Fibroblast of lung (primary cell): Measurements from ENCODE around the gene ABCF2. TPM values are rescaled to one million over a fixed set of nuclear protein-coding genes. Genes with fewer than 3 reads are reported as not detected.

Experiments
- DNase-seq, 2 donors: peaks; one replicate each; pipeline versions ENCODE4 v3.0.0 to v3.0.0-alpha.2; 2010; ENCODE audit warnings: low read depth in 2 of 2
- H2AFZ ChIP-seq: 2 replicates; pipeline ENCODE4 v1.5.1; 2012; ENCODE audit warnings: low read length, control low read depth, inconsistent platforms
- H3K27ac ChIP-seq: 2 replicates; pipeline ENCODE4 v1.5.1; 2011; ENCODE audit warnings: low read length, control low read depth; ENCODE audit not compliant: insufficient read depth
- H3K27me3 ChIP-seq: 2 replicates; pipeline ENCODE4 v1.5.1; 2011; ENCODE audit warnings: mild to moderate bottlenecking, low read length; ENCODE audit not compliant: control insufficient read depth, insufficient read depth
- H3K36me3 ChIP-seq: 2 replicates; pipeline ENCODE4 v1.5.1; 2011; ENCODE audit warnings: low read length; ENCODE audit not compliant: control insufficient read depth, insufficient read depth
- H3K4me1 ChIP-seq: 2 replicates; pipeline ENCODE4 v1.5.1; 2011; ENCODE audit warnings: low read length; ENCODE audit not compliant: control insufficient read depth, insufficient read depth; ENCODE audit errors: extremely low read depth
- H3K4me2 ChIP-seq: 2 replicates; pipeline ENCODE4 v1.5.1; 2011; ENCODE audit warnings: low read length, control low read depth; ENCODE audit not compliant: insufficient read depth; ENCODE audit errors: extremely low read depth
- H3K4me3 ChIP-seq, 4 experiments: fragments of 200-600 bp in 1 of 4; sonication (generic) in 1 of 4; replicated peaks in 1 of 4; 2 replicates each; pipeline ENCODE4 v1.5.1; 2011 to 2016; ENCODE audit warnings: low read length in 4 of 4, low read depth in 3 of 4, mild to moderate bottlenecking in 3 of 4, control low read depth in 2 of 4, inconsistent platforms in 1 of 4, mixed read lengths in 1 of 4; ENCODE audit not compliant: insufficient read depth in 1 of 4; ENCODE audit errors: control extremely low read depth in 1 of 4
- H3K79me2 ChIP-seq: 2 replicates; pipeline ENCODE4 v1.5.1; 2012; ENCODE audit warnings: mild to moderate bottlenecking, low read length, inconsistent platforms; ENCODE audit not compliant: control insufficient read depth, insufficient read depth
- H3K9ac ChIP-seq: 2 replicates; pipeline ENCODE4 v1.5.1; 2011; ENCODE audit warnings: mild to moderate bottlenecking, low read length, control low read depth; ENCODE audit not compliant: insufficient read depth
- H3K9me3 ChIP-seq: 2 replicates; pipeline ENCODE4 v1.5.1; 2012; ENCODE audit warnings: low read depth, low read length; ENCODE audit not compliant: control insufficient read depth, insufficient read depth
- H4K20me1 ChIP-seq: 2 replicates; pipeline ENCODE4 v1.5.1; 2011; ENCODE audit warnings: low read length; ENCODE audit not compliant: control insufficient read depth, insufficient read depth; ENCODE audit errors: extremely low read depth
- CTCF ChIP-seq, 2 donors: IDR thresholded peaks in 1 of 2; conservative IDR thresholded peaks in 1 of 2; 1 replicate in 1 of 2; 2 replicates in 1 of 2; pipeline ENCODE4 v1.5.1; 2011 to 2012; ENCODE audit warnings: low read length in 2 of 2, control low read depth in 1 of 2, inconsistent platforms in 1 of 2, low read depth in 1 of 2, mild to moderate bottlenecking in 1 of 2
- EZH2 ChIP-seq: IDR thresholded peaks from 2 replicates; pipeline ENCODE4 v1.5.1; 2012; ENCODE audit warnings: low read length, control low read depth, mild to moderate bottlenecking; ENCODE audit errors: missing control alignments
- polyA plus RNA-seq, 2 donors: library from polyadenylated mRNA; depleted of rRNA in 1 of 2; stranded (reverse) in 1 of 2; unstranded in 1 of 2; fragments of >200 nt; gene quantifications; 2 replicates each; pipeline ENCODE4 v1.2.1, GENCODE V29; 2011 to 2012; ENCODE audit warnings: missing spikeins in 1 of 2
- total RNA-seq: library from RNA; depleted of rRNA; stranded (reverse); fragments of >200 nt; gene quantifications from 2 replicates; pipeline ENCODE4 v1.2.1, GENCODE V29; 2014

ABCF2 gene
- total and polyA plus RNA-seq, 2 donors (not counting 1 experiment from before 2014, with no cell fraction given): 41.6 to 46.4 TPM

- DNase-seq: peak in 1 of 2 donors; percentile 9
Measured at GRCh38 chr7:151225948-151226510, 976 bp downstream of the ABCF2 start.

GRCh38 chr7:151223728-151224127, 3.3 kb downstream of the ABCF2 start:
- H3K79me2 ChIP-seq: peaks cover 18% of the 10 kb centered on the region
- no peak for DNase-seq
- no peaks in the 10 kb centered on the region for H3K9me3 ChIP-seq
- H3K4me2 ChIP-seq: no peak overlapping the region
- H3K27ac ChIP-seq: no peak overlapping the region
- H4K20me1 ChIP-seq: no peaks in the 10 kb centered on the region
- peaks cover 11% of the 10 kb centered on the region for H3K36me3 ChIP-seq
- H3K4me3 ChIP-seq: no peak overlapping the region
- no peak for TF ChIP-seq CTCF (conservative IDR thresholded peaks at IDR 0.05 in 1 of 2, IDR thresholded peaks at IDR 0.05 in 1 of 2; ENCODE audit: low read depth in 1 of 2, low read length in 2 of 2)
- TF ChIP-seq EZH2: no peak
- peaks cover 5% of the 10 kb centered on the region for H3K4me1 ChIP-seq
- no peak overlapping the region for H3K9ac ChIP-seq
- no peaks in the 10 kb centered on the region for H3K27me3 ChIP-seq
- H2AFZ ChIP-seq: no peak overlapping the region

More at GRCh38 chr7:151225948-151226510, 976 bp downstream of the ABCF2 start:
- Histone ChIP-seq H3K27me3 (no peaks in the 10 kb centered on the region), H3K9me3 (no peaks in the 10 kb centered on the region), H3K4me2 (peak overlapping the region; percentile 95), H2AFZ (no peak overlapping the region), H3K9ac (peak overlapping the region; percentile 81), H3K79me2 (peaks cover 18% of the 10 kb centered on the region), H3K36me3 (peaks cover 9% of the 10 kb centered on the region), H3K4me3 (peak overlapping the region; percentile 80 to 88 (median 85)), H4K20me1 (no peaks in the 10 kb centered on the region), H3K27ac (peak overlapping the region; percentile 89), H3K4me1 (peaks cover 5% of the 10 kb centered on the region)
- TF ChIP-seq CTCF (conservative IDR thresholded peaks at IDR 0.05 in 1 of 2, IDR thresholded peaks at IDR 0.05 in 1 of 2; ENCODE audit: low read depth in 1 of 2, low read length in 2 of 2) (no peak), EZH2 (no peak)

GRCh38 chr7:151218170-151218569, 8.8 kb downstream of the ABCF2 start:
- Histone ChIP-seq H3K36me3 (peaks cover 22% of the 10 kb centered on the region), H3K79me2 (no peaks in the 10 kb centered on the region), H3K9me3 (no peaks in the 10 kb centered on the region), H3K4me2 (no peak overlapping the region), H4K20me1 (no peaks in the 10 kb centered on the region), H3K4me3 (no peak overlapping the region), H3K27me3 (no peaks in the 10 kb centered on the region), H3K4me1 (no peaks in the 10 kb centered on the region), H3K9ac (no peak overlapping the region), H2AFZ (no peak overlapping the region), H3K27ac (no peak overlapping the region)
- DNase-seq: no peak
- TF ChIP-seq EZH2: no peak
- no peak for TF ChIP-seq CTCF (conservative IDR thresholded peaks at IDR 0.05 in 1 of 2, IDR thresholded peaks at IDR 0.05 in 1 of 2; ENCODE audit: low read depth in 1 of 2, low read length in 2 of 2)
